WTC11 (cell line): ENCODE data around the gene FRMD4A. TPM values are rescaled to one million over a fixed set of nuclear protein-coding genes. Genes with fewer than 3 reads are reported as not detected.
"Not testable (repeated sequence)": the region's sequence is repeated elsewhere in the genome, so short reads cannot be mapped to it uniquely, and the experiment has no call there.

Experiments used
- ATAC-seq: fragments of 200-7000 bp; cut with Tn5 transposase; 2 replicates; pipeline ENCODE4 v1.10.0; 2021; ENCODE audit warnings: mild to moderate bottlenecking, moderate library complexity
- CTCF ChIA-PET: fragments of 300-600 bp; sonication (Branson Sonifier 250); formaldehyde crosslinking; loops from one replicate; lab custom pipeline; 2021; ENCODE audit warnings: antibody characterized with exemption; lab: Charles Lee
- POLR2A ChIA-PET: fragments of 350-600 bp; sonication (Branson Sonifier 250); formaldehyde crosslinking; loops from one replicate; lab custom pipeline; 2021; ENCODE audit warnings: antibody characterized with exemption; lab: Charles Lee
- DNase-seq: peaks from one replicate; pipeline ENCODE4 v3.0.0; 2021; ENCODE audit warnings: low spot score
- H3K27ac Mint-ChIP-seq: 2 replicates; pipeline ENCODE4 v1.8.0; 2021; ENCODE audit warnings: mixed read lengths
- H3K27me3 Mint-ChIP-seq: 2 replicates; pipeline ENCODE4 v1.8.0; 2021; ENCODE audit warnings: low read depth, mild to moderate bottlenecking, moderate library complexity, mixed read lengths
- H3K36me3 Mint-ChIP-seq: 2 replicates; pipeline ENCODE4 v1.8.0; 2021; ENCODE audit warnings: mixed read lengths
- H3K4me1 Mint-ChIP-seq: 2 replicates; pipeline ENCODE4 v1.8.0; 2022; ENCODE audit warnings: mixed read lengths
- H3K4me3 Mint-ChIP-seq: 2 replicates; pipeline ENCODE4 v1.8.0; 2021; ENCODE audit warnings: mild to moderate bottlenecking, moderate library complexity, mixed read lengths
- H3K9me3 Mint-ChIP-seq: 2 replicates; pipeline ENCODE4 v1.8.0; 2021; ENCODE audit warnings: mixed read lengths
- AFF4 ChIP-seq: sonication (generic); formaldehyde crosslinking; IDR thresholded peaks from 2 replicates; pipeline ENCODE4 v1.8.1; 2023; ENCODE audit warnings: mild to moderate bottlenecking, missing genetic modification reagents, borderline replicate concordance
- CREM ChIP-seq: sonication (generic); formaldehyde crosslinking; IDR thresholded peaks from 2 replicates; pipeline ENCODE4 v1.8.1; 2022; ENCODE audit warnings: mild to moderate bottlenecking, missing genetic modification reagents, moderate library complexity
- ETV6 ChIP-seq: sonication (generic); formaldehyde crosslinking; IDR thresholded peaks from 2 replicates; pipeline ENCODE4 v1.8.1; 2022; ENCODE audit warnings: mild to moderate bottlenecking, missing genetic modification reagents
- JAZF1 ChIP-seq: fragments of 250-450 bp; sonication (Bioruptor Pico); IDR thresholded peaks from 2 replicates; pipeline ENCODE4 v1.9.0; 2021; ENCODE audit warnings: moderate library complexity, mild to moderate bottlenecking, inconsistent platforms
- MXD4 ChIP-seq: fragments of 250-450 bp; sonication (Bioruptor Pico); IDR thresholded peaks from 2 replicates; pipeline ENCODE4 v1.8.0; 2021; ENCODE audit warnings: mild to moderate bottlenecking, moderate library complexity, borderline replicate concordance
- NR1H2 ChIP-seq: sonication (generic); formaldehyde crosslinking; IDR thresholded peaks from 2 replicates; pipeline ENCODE4 v1.9.0; 2021; ENCODE audit warnings: mild to moderate bottlenecking, moderate library complexity, missing genetic modification reagents
- RELA ChIP-seq: sonication (generic); formaldehyde crosslinking; IDR thresholded peaks from 2 replicates; pipeline ENCODE4 v1.8.1; 2022; ENCODE audit warnings: missing genetic modification reagents, mild to moderate bottlenecking, borderline replicate concordance
- RORB ChIP-seq: fragments of 250-450 bp; sonication (Bioruptor Pico); IDR thresholded peaks from 2 replicates; pipeline ENCODE4 v1.9.0; 2021; ENCODE audit warnings: mild to moderate bottlenecking
- SP1 ChIP-seq: sonication (generic); formaldehyde crosslinking; conservative IDR thresholded peaks from 2 replicates; pipeline ENCODE4 v1.8.1; 2022; ENCODE audit warnings: missing genetic modification reagents
- TCF7 ChIP-seq: sonication (generic); formaldehyde crosslinking; IDR thresholded peaks from 2 replicates; pipeline ENCODE4 v1.8.0; 2022; ENCODE audit warnings: mild to moderate bottlenecking, low read depth, missing genetic modification reagents, moderate library complexity
- USF2 ChIP-seq: sonication (generic); formaldehyde crosslinking; IDR thresholded peaks from 2 replicates; pipeline ENCODE4 v1.8.1; 2023; ENCODE audit warnings: mild to moderate bottlenecking, missing genetic modification reagents, moderate library complexity
- ZBTB43 ChIP-seq: sonication (generic); formaldehyde crosslinking; IDR thresholded peaks from 2 replicates; pipeline ENCODE4 v1.8.1; 2023; ENCODE audit warnings: mild to moderate bottlenecking, missing genetic modification reagents
- ZNF263 ChIP-seq: sonication (generic); formaldehyde crosslinking; IDR thresholded peaks from 2 replicates; pipeline ENCODE4 v1.8.1; 2022; ENCODE audit warnings: low read depth, mild to moderate bottlenecking, moderate library complexity, missing genetic modification reagents
- ZNF281 ChIP-seq: sonication (generic); formaldehyde crosslinking; IDR thresholded peaks from 2 replicates; pipeline ENCODE4 v1.8.0; 2023; ENCODE audit warnings: mild to moderate bottlenecking, missing genetic modification reagents
- ZNF532 ChIP-seq: fragments of 250-450 bp; sonication (Bioruptor Pico); IDR thresholded peaks from 2 replicates; pipeline ENCODE4 v1.9.0; 2021; ENCODE audit warnings: mild to moderate bottlenecking, borderline replicate concordance
- total RNA-seq: library from RNA; stranded (reverse); gene quantifications from 3 replicates; pipeline ENCODE4 v1.2.3, GENCODE V29; 2021

The FRMD4A gene
- total RNA-seq, 1 experiment from 2014 or later, result 35.5 TPM

GRCh38 chr10:14233566-14233965, 97.2 kb downstream of the FRMD4A start:
- no peak for DNase-seq
- ChIA-PET POLR2A (no interaction called here), CTCF (interaction anchor here (2.1 kb wide), 1 partner anchor 11 kb away, joined by 5 read pairs; no protein-coding TSS in a partner anchor)
- no peak overlapping the region for H3K27ac Mint-ChIP-seq
- no peak for TF ChIP-seq USF2 (CRISPR knock-in tag)
- no peak for TF ChIP-seq RELA
- TF ChIP-seq NR1H2 (CRISPR knock-in tag), result no peak
- no peak for TF ChIP-seq ZNF532 (CRISPR knock-in tag)
- H3K36me3 Mint-ChIP-seq, result no peaks in the 10 kb centered on the region
- peaks cover 21% of the 10 kb centered on the region for H3K4me1 Mint-ChIP-seq
- H3K27me3 Mint-ChIP-seq, result no peaks in the 10 kb centered on the region
- no peak overlapping the region for H3K4me3 Mint-ChIP-seq
- H3K9me3 Mint-ChIP-seq, result peaks cover 8% of the 10 kb centered on the region
- no peak; the same call in 1 of the 2 replicates for ATAC-seq

GRCh38 chr10:14228798-14229197, 101.9 kb downstream of the FRMD4A start:
- DNase-seq, H3K36me3 Mint-ChIP-seq, H3K27me3 Mint-ChIP-seq, H3K27ac Mint-ChIP-seq, POLR2A ChIA-PET, ATAC-seq, H3K4me3 Mint-ChIP-seq: not testable (repeated sequence)
- CTCF ChIA-PET, result interaction anchor here (1.5 kb wide), 1 partner anchor 28 kb away, joined by 4 read pairs; no protein-coding TSS in a partner anchor
- peaks cover 11% of the 10 kb centered on the region for H3K9me3 Mint-ChIP-seq
- peaks cover 19% of the 10 kb centered on the region for H3K4me1 Mint-ChIP-seq

- TF ChIP-seq RORB (CRISPR knock-in tag), result no peak
- TF ChIP-seq MXD4, result no peak
- no peak for TF ChIP-seq JAZF1 (CRISPR knock-in tag)
- TF ChIP-seq SP1 (CRISPR knock-in tag), result no peak
- TF ChIP-seq ETV6 (CRISPR knock-in tag), result no peak
- no peak for TF ChIP-seq CREM (CRISPR knock-in tag)
- TF ChIP-seq TCF7 (CRISPR knock-in tag), result no peak
- no peak for TF ChIP-seq ZBTB43
- no peak for TF ChIP-seq AFF4 (CRISPR knock-in tag)
- TF ChIP-seq ZNF281 (CRISPR knock-in tag), result no peak
- no peak for TF ChIP-seq ZNF263 (CRISPR knock-in tag)
- DNase-seq (no peak), ATAC-seq (no peak)
- peaks cover 5% of the 10 kb centered on the region; the same call in 1 of the 2 replicates for H3K9me3 Mint-ChIP-seq
- H3K36me3 Mint-ChIP-seq, result no peaks in the 10 kb centered on the region
- ChIA-PET POLR2A (no interaction called here), CTCF (interaction anchor here (1.2 to 1.4 kb wide), 2 partner anchors 19 to 25 kb away, joined by 3 to 6 read pairs; no protein-coding TSS in a partner anchor)
- H3K27ac Mint-ChIP-seq, result no peak overlapping the region
- H3K4me1 Mint-ChIP-seq, result no peaks in the 10 kb centered on the region
- H3K4me3 Mint-ChIP-seq, result no peak overlapping the region
- H3K27me3 Mint-ChIP-seq, result no peaks in the 10 kb centered on the region
Measured at GRCh38 chr10:14225379-14225778, 105.3 kb downstream of the FRMD4A start.
